GM19099 (cell line): Measurements from ENCODE around the gene STARD3NL.

ENCODE experiments used
- POLR2A ChIP-seq: IDR thresholded peaks from 3 replicates; pipeline ENCODE4 v1.6.1; 2011; ENCODE audit warnings: low read depth; ENCODE audit not compliant: insufficient read length; ENCODE audit errors: extremely low read depth

Gene STARD3NL

GRCh38 chr7:38195804-38196595 is 18.0 kb downstream of the STARD3NL start:
- no peak for TF ChIP-seq POLR2A

GRCh38 chr7:38198366-38198765 is 20.3 kb downstream of the STARD3NL start:
- TF ChIP-seq POLR2A, result no peak

GRCh38 chr7:38199154-38199553 is 21.1 kb downstream of the STARD3NL start:
- TF ChIP-seq POLR2A, result no peak

GRCh38 chr7:38199782-38200181 is 21.7 kb downstream of the STARD3NL start:
- no peak for TF ChIP-seq POLR2A

- TF ChIP-seq POLR2A, result no peak
Measured at GRCh38 chr7:38206071-38206470, 28.0 kb downstream of the STARD3NL start.

- no peak for TF ChIP-seq POLR2A
Measured at GRCh38 chr7:38207843-38208242, 29.8 kb downstream of the STARD3NL start.

GRCh38 chr7:38211486-38211885 is 33.4 kb downstream of the STARD3NL start:
- TF ChIP-seq POLR2A, result no peak

GRCh38 chr7:38211940-38212339 is 33.9 kb downstream of the STARD3NL start:
- no peak for TF ChIP-seq POLR2A

- no peak for TF ChIP-seq POLR2A
Measured at GRCh38 chr7:38215115-38215514, 37.1 kb downstream of the STARD3NL start.

- TF ChIP-seq POLR2A, result no peak
Measured at GRCh38 chr7:38215735-38216670, 38.0 kb downstream of the STARD3NL start.

- no peak for TF ChIP-seq POLR2A
Measured at GRCh38 chr7:38217672-38218071, 39.6 kb downstream of the STARD3NL start.

- no peak for TF ChIP-seq POLR2A
Measured at GRCh38 chr7:38220452-38220851, 42.4 kb downstream of the STARD3NL start.

GRCh38 chr7:38222481-38223096 is 44.5 kb downstream of the STARD3NL start:
- TF ChIP-seq POLR2A, result no peak

GRCh38 chr7:38223306-38223705 is 45.3 kb downstream of the STARD3NL start:
- no peak for TF ChIP-seq POLR2A

GRCh38 chr7:38224392-38224791 is 46.3 kb downstream of the STARD3NL start:
- no peak for TF ChIP-seq POLR2A
